ENCODE results near the gene RPS18. TPM values are rescaled to one million over a fixed set of nuclear protein-coding genes. Genes with fewer than 3 reads are reported as not detected.

Gene RPS18
- total and polyA plus RNA-seq, 2 of the 13 experiments (the other 11 are each of a cell fraction or from before 2014, with no cell fraction given) = 3,896 to 5,806 TPM

GRCh38 chr6:33279971-33280511, 8.2 kb downstream of the RPS18 start (continued):
- TF ChIP-seq, protein P1, sequence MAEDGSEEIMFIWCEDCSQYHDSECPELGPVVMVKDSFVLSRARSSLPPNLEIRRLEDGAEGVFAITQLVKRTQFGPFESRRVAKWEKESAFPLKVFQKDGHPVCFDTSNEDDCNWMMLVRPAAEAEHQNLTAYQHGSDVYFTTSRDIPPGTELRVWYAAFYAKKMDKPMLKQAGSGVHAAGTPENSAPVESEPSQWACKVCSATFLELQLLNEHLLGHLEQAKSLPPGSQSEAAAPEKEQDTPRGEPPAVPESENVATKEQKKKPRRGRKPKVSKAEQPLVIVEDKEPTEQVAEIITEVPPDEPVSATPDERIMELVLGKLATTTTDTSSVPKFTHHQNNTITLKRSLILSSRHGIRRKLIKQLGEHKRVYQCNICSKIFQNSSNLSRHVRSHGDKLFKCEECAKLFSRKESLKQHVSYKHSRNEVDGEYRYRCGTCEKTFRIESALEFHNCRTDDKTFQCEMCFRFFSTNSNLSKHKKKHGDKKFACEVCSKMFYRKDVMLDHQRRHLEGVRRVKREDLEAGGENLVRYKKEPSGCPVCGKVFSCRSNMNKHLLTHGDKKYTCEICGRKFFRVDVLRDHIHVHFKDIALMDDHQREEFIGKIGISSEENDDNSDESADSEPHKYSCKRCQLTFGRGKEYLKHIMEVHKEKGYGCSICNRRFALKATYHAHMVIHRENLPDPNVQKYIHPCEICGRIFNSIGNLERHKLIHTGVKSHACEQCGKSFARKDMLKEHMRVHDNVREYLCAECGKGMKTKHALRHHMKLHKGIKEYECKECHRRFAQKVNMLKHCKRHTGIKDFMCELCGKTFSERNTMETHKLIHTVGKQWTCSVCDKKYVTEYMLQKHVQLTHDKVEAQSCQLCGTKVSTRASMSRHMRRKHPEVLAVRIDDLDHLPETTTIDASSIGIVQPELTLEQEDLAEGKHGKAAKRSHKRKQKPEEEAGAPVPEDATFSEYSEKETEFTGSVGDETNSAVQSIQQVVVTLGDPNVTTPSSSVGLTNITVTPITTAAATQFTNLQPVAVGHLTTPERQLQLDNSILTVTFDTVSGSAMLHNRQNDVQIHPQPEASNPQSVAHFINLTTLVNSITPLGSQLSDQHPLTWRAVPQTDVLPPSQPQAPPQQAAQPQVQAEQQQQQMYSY (CRISPR knock-in tag; IDR thresholded peaks at IDR 0.05) = peak; percentile 41; the same call in 1 of the 2 replicates
- TF ChIP-seq NFRKB (IDR thresholded peaks at IDR 0.05) = no peak
- no peak for TF ChIP-seq GABPA (IDR thresholded peaks at IDR 0.05; ENCODE audit: low read depth, low read length)
- peak; percentile 78 for TF ChIP-seq GABPA (CRISPR knock-in tag; IDR thresholded peaks at IDR 0.05; ENCODE audit: low read depth)
- no peak for TF ChIP-seq ZNF180 (CRISPR knock-in tag; IDR thresholded peaks at IDR 0.05; ENCODE audit: borderline replicate concordance, low read depth)
- TF ChIP-seq, protein P2, sequence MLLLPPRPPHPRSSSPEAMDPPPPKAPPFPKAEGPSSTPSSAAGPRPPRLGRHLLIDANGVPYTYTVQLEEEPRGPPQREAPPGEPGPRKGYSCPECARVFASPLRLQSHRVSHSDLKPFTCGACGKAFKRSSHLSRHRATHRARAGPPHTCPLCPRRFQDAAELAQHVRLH (CRISPR knock-in tag; IDR thresholded peaks at IDR 0.05; ENCODE audit: borderline replicate concordance, low read depth) = 0 out of 2 replicates have a peak, but pooled peaks have one; percentile 24
- TF ChIP-seq ZNF609 (CRISPR knock-in tag; IDR thresholded peaks at IDR 0.05; ENCODE audit: borderline replicate concordance) = no peak
- TF ChIP-seq ZNF260 (CRISPR knock-in tag; IDR thresholded peaks at IDR 0.05; ENCODE audit: borderline replicate concordance, low read depth) = no peak
- peak; percentile 13; the same call in 1 of the 2 replicates for TF ChIP-seq GABPB1 (CRISPR knock-in tag; IDR thresholded peaks at IDR 0.05)
- no peak for TF ChIP-seq IRX3 (CRISPR knock-in tag; IDR thresholded peaks at IDR 0.05; ENCODE audit: borderline replicate concordance, low read depth)
- no peak for TF ChIP-seq ATF3 (CRISPR knock-in tag; IDR thresholded peaks at IDR 0.05)
- peak; percentile 67 for TF ChIP-seq PRPF4 (IDR thresholded peaks at IDR 0.05; ENCODE audit: low read depth, low read length, poor library complexity, severe bottlenecking)
- TF ChIP-seq ZNF549 (CRISPR knock-in tag; IDR thresholded peaks at IDR 0.05) = no peak
- TF ChIP-seq NONO (IDR thresholded peaks at IDR 0.05) = no peak
- TF ChIP-seq NONO (CRISPR knock-in tag; conservative IDR thresholded peaks at IDR 0.05) = 0 out of 2 replicates have a peak, but pooled peaks have one; percentile 40
- TF ChIP-seq, protein P3, sequence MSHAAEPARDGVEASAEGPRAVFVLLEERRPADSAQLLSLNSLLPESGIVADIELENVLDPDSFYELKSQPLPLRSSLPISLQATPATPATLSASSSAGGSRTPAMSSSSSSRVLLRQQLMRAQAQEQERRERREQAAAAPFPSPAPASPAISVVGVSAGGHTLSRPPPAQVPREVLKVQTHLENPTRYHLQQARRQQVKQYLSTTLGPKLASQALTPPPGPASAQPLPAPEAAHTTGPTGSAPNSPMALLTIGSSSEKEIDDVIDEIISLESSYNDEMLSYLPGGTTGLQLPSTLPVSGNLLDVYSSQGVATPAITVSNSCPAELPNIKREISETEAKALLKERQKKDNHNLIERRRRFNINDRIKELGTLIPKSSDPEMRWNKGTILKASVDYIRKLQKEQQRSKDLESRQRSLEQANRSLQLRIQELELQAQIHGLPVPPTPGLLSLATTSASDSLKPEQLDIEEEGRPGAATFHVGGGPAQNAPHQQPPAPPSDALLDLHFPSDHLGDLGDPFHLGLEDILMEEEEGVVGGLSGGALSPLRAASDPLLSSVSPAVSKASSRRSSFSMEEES (CRISPR knock-in tag; IDR thresholded peaks at IDR 0.05) = no peak
- no peak for TF ChIP-seq ZNF670 (CRISPR knock-in tag; IDR thresholded peaks at IDR 0.05; ENCODE audit: borderline replicate concordance)
- 0 out of 2 replicates have a peak, but pooled peaks have one; percentile 39 for TF ChIP-seq MIER2 (CRISPR knock-in tag; IDR thresholded peaks at IDR 0.05)
- 0 out of 2 replicates have a peak, but pooled peaks have one; percentile 14 for TF ChIP-seq KDM2A (CRISPR knock-in tag; IDR thresholded peaks at IDR 0.05; ENCODE audit: borderline replicate concordance, low read depth)
- peak; percentile 77 for TF ChIP-seq ELF3 (CRISPR knock-in tag; IDR thresholded peaks at IDR 0.05)

Data from HepG2 (cell line).